Measurements from ENCODE around the gene RAD21L1.

RAD21L1 gene

GRCh38 chr20:1283522-1284510, 58.0 kb downstream of the RAD21L1 start:
- Histone ChIP-seq H3K4me1 (no peaks in the 10 kb centered on the region), H3K9me3 (no peaks in the 10 kb centered on the region), H3K27me3 (no peaks in the 10 kb centered on the region), H3K4me3 (ENCODE audit: low read depth, low read length) (no peak overlapping the region), H3K36me3 (no peaks in the 10 kb centered on the region)
- no peak for DNase-seq
- no peak for TF ChIP-seq CTCF (IDR thresholded peaks at IDR 0.05; ENCODE audit: low read depth, low read length)

GRCh38 chr20:1286267-1287024, 60.6 kb downstream of the RAD21L1 start:
- no peak overlapping the region for H3K4me3 ChIP-seq (ENCODE audit: low read depth, low read length)
- no peak for TF ChIP-seq CTCF (IDR thresholded peaks at IDR 0.05; ENCODE audit: low read depth, low read length)
- no peaks in the 10 kb centered on the region for H3K4me1 ChIP-seq
- no peak for DNase-seq
- no peaks in the 10 kb centered on the region for H3K27me3 ChIP-seq
- no peaks in the 10 kb centered on the region for H3K36me3 ChIP-seq
- no peaks in the 10 kb centered on the region for H3K9me3 ChIP-seq

GRCh38 chr20:1287306-1287705, 61.5 kb downstream of the RAD21L1 start:
- Histone ChIP-seq H3K4me1 (no peaks in the 10 kb centered on the region), H3K9me3 (no peaks in the 10 kb centered on the region), H3K36me3 (no peaks in the 10 kb centered on the region), H3K4me3 (ENCODE audit: low read depth, low read length) (no peak overlapping the region), H3K27me3 (no peaks in the 10 kb centered on the region)
- no peak for TF ChIP-seq CTCF (IDR thresholded peaks at IDR 0.05; ENCODE audit: low read depth, low read length)
- no peak for DNase-seq

GRCh38 chr20:1287787-1288569, 62.1 kb downstream of the RAD21L1 start:
- no peak for DNase-seq
- H3K27me3 ChIP-seq = no peaks in the 10 kb centered on the region
- H3K4me3 ChIP-seq (ENCODE audit: low read depth, low read length) = no peak overlapping the region
- no peaks in the 10 kb centered on the region for H3K9me3 ChIP-seq
- H3K4me1 ChIP-seq = no peaks in the 10 kb centered on the region
- no peak for TF ChIP-seq CTCF (IDR thresholded peaks at IDR 0.05; ENCODE audit: low read depth, low read length)
- H3K36me3 ChIP-seq = no peaks in the 10 kb centered on the region

GRCh38 chr20:1291191-1291741, 65.4 kb downstream of the RAD21L1 start:
- Histone ChIP-seq H3K9me3 (no peaks in the 10 kb centered on the region), H3K4me1 (no peaks in the 10 kb centered on the region), H3K27me3 (no peaks in the 10 kb centered on the region), H3K4me3 (ENCODE audit: low read depth, low read length) (no peak overlapping the region), H3K36me3 (no peaks in the 10 kb centered on the region)
- no peak for TF ChIP-seq CTCF (IDR thresholded peaks at IDR 0.05; ENCODE audit: low read depth, low read length)
- DNase-seq = no peak

Data from BE2C (cell line).